Tibial nerve (tissue), 4 donors: ENCODE measurements around the gene CLASP2. TPM values are rescaled to one million over a fixed set of nuclear protein-coding genes. Genes with fewer than 3 reads are reported as not detected.

Source experiments
- DNase-seq, 2 donors: peaks; one replicate each; pipeline ENCODE4 v3.0.0-alpha.2; 2019; ENCODE audit warnings: low spot score in 2 of 2
- H3K27ac ChIP-seq, 4 donors: fragments of 200-600 bp; sonication (generic) in 3 of 4; one replicate each; pipeline ENCODE4 v1.5.1; 2017 to 2019; ENCODE audit warnings: mild to moderate bottlenecking in 1 of 4
- H3K27me3 ChIP-seq, 2 donors: fragments of 200-600 bp; sonication (generic) in 1 of 2; one replicate each; pipeline versions ENCODE4 v1.5.1 to v1.6.0; 2017 to 2019
- H3K36me3 ChIP-seq, 3 donors: fragments of 200-600 bp; sonication (generic); one replicate each; pipeline ENCODE4 v1.5.1; 2018 to 2019
- H3K4me1 ChIP-seq, 4 donors: fragments of 200-600 bp; sonication (generic) in 3 of 4; one replicate each; pipeline ENCODE4 v1.5.1; 2017 to 2019
- H3K4me3 ChIP-seq, 4 donors: fragments of 200-600 bp; sonication (generic) in 3 of 4; one replicate each; pipeline ENCODE4 v1.5.1; 2017 to 2019; ENCODE audit warnings: mild to moderate bottlenecking in 1 of 4, moderate library complexity in 1 of 4
- H3K9me3 ChIP-seq, 4 donors: fragments of 200-600 bp; sonication (generic) in 3 of 4; one replicate each; pipeline ENCODE4 v1.5.1; 2017 to 2019
- EP300 ChIP-seq, 2 donors: sonication (generic); formaldehyde crosslinking; IDR thresholded peaks; one replicate each; pipeline ENCODE4 v1.6.1; 2017; ENCODE audit warnings: antibody characterized with exemption in 2 of 2, mild to moderate bottlenecking in 1 of 2
- POLR2A ChIP-seq, 2 donors: fragments of 450-650 bp; IDR thresholded peaks; one replicate each; pipeline ENCODE4 v1.6.1; 2017; ENCODE audit warnings: antibody characterized with exemption in 2 of 2, mild to moderate bottlenecking in 2 of 2, moderate library complexity in 2 of 2
- WGBS, 2 donors: methylation state at CpG; one replicate each; pipeline ENCODE4 v1.1.5; 2018; 5-methylcytosine and 5-hydroxymethylcytosine counted together
- total RNA-seq, 4 donors: library from RNA; depleted of rRNA; stranded (reverse); fragments of >200 nt; gene quantifications; one replicate each; pipeline ENCODE4 v1.1.0, GENCODE V29; 2016
- TF ChIP-seq, protein P1 (sequence below), 5 experiments: fragments of 200-600 bp in 3 of 5; fragments of 450-650 bp in 2 of 5; sonication (generic) in 3 of 5; IDR thresholded peaks; one replicate each; pipeline ENCODE4 v1.5.1; 2016 to 2019; ENCODE audit warnings: antibody characterized with exemption in 5 of 5, mild to moderate bottlenecking in 3 of 5, moderate library complexity in 2 of 5

Gene CLASP2
- total RNA-seq, 4 donors from 2014 or later, result 95.1 to 161 (median 106) TPM

DNA sequence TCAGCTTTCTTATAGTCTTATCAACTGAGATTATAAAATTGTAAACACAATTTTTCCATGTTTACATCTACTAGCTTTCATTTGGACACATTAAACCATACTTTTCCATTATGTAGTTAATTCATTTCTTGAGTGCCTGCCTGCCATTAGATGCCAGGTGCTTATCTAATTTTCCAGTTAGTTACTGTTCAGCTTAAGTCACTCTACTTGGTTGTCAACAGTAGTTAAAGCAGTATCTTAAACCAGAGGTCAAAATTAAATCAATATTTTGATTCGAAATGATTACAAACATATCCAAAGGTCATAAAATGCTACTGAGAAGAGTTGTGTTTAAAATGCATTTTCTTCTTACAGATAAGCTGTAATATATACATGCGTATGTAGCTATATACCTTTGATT lies 221.6 kb downstream of the CLASP2 start:
- TF ChIP-seq EP300 (IDR thresholded peaks at IDR 0.05) (no peak), POLR2A (IDR thresholded peaks at IDR 0.05) (no peak)
- TF ChIP-seq, protein P1, sequence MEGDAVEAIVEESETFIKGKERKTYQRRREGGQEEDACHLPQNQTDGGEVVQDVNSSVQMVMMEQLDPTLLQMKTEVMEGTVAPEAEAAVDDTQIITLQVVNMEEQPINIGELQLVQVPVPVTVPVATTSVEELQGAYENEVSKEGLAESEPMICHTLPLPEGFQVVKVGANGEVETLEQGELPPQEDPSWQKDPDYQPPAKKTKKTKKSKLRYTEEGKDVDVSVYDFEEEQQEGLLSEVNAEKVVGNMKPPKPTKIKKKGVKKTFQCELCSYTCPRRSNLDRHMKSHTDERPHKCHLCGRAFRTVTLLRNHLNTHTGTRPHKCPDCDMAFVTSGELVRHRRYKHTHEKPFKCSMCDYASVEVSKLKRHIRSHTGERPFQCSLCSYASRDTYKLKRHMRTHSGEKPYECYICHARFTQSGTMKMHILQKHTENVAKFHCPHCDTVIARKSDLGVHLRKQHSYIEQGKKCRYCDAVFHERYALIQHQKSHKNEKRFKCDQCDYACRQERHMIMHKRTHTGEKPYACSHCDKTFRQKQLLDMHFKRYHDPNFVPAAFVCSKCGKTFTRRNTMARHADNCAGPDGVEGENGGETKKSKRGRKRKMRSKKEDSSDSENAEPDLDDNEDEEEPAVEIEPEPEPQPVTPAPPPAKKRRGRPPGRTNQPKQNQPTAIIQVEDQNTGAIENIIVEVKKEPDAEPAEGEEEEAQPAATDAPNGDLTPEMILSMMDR (IDR thresholded peaks at IDR 0.05), result no peak
- H3K4me3 ChIP-seq, result no peak overlapping the region
- no peaks in the 10 kb centered on the region for H3K9me3 ChIP-seq
- WGBS, 2 donors, result 71 to 91% methylated on average over 2 of the region's 2 CpGs
- H3K4me1 ChIP-seq, result no peaks in the 10 kb centered on the region
- peaks cover 2 to 37% (median 4%) of the 10 kb centered on the region in 3 donors for H3K36me3 ChIP-seq
- H3K27ac ChIP-seq, result no peak overlapping the region
- no peak for DNase-seq
- no peaks in the 10 kb centered on the region for H3K27me3 ChIP-seq

DNA sequence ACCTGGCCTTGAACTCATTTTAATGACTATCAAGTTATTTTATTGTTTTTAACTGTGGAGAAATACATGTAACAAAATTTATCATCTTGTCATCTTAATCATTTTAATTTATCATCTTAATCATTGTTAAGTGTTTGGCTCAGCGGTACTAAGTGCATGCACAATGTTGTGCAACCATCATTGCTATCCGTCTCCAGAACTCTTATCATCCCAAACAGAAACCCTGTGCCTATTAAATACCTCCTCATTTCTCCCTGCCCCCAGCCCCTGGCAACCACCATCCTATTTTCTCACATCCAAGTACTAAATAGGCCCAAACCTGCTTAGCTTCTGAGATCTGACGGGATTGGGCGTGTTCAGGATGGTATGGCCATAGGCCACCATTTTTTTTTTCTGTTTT lies 226.3 kb downstream of the CLASP2 start:
- H3K27ac ChIP-seq, result no peak overlapping the region
- H3K4me3 ChIP-seq, result no peak overlapping the region
- no peaks in the 10 kb centered on the region for H3K36me3 ChIP-seq
- H3K27me3 ChIP-seq, result no peaks in the 10 kb centered on the region
- H3K9me3 ChIP-seq, result no peaks in the 10 kb centered on the region
- WGBS, 2 donors, result 84 to 98% methylated on average over 4 of the region's 4 CpGs
- no peak for DNase-seq
- H3K4me1 ChIP-seq, result no peaks in the 10 kb centered on the region
- TF ChIP-seq, protein P1 (IDR thresholded peaks at IDR 0.05), result no peak
- TF ChIP-seq EP300 (IDR thresholded peaks at IDR 0.05) (no peak), POLR2A (IDR thresholded peaks at IDR 0.05) (no peak)

- H3K27ac ChIP-seq, result no peak overlapping the region
- no peak for DNase-seq
- no peaks in the 10 kb centered on the region for H3K36me3 ChIP-seq
- H3K4me1 ChIP-seq, result no peaks in the 10 kb centered on the region
- H3K4me3 ChIP-seq, result no peak overlapping the region
- no peaks in the 10 kb centered on the region for H3K9me3 ChIP-seq
- TF ChIP-seq, protein P1 (IDR thresholded peaks at IDR 0.05), result no peak
- TF ChIP-seq EP300 (IDR thresholded peaks at IDR 0.05) (no peak), POLR2A (IDR thresholded peaks at IDR 0.05) (no peak)
- no peaks in the 10 kb centered on the region for H3K27me3 ChIP-seq
Observed at GRCh38 chr3:33490641-33491241, 227.3 kb downstream of the CLASP2 start.

DNA sequence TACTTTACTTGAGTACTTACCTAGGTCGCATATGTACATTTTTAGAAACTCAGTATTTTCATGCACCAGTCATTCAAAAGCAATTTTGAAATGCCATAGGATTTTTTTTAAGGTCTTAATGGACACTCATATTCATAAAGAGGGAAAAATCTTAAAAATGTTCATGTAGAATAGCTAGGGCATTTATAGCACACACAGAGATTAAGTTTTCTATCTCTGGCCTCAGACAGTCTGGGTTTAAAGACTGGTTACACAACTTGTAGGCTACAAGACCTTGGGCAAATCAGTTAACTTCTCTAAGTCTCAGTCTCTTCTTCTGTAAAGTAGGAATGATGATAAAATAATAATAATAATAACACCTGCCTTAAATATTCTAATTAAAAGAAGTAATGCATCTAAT lies 229.4 kb downstream of the CLASP2 start:
- H3K27me3 ChIP-seq, result no peaks in the 10 kb centered on the region
- no peak overlapping the region for H3K27ac ChIP-seq
- H3K4me3 ChIP-seq, result no peak overlapping the region
- H3K36me3 ChIP-seq, result peaks cover 0 to 3% (median 0%) of the 10 kb centered on the region in 3 donors
- no peaks in the 10 kb centered on the region for H3K4me1 ChIP-seq
- TF ChIP-seq EP300 (IDR thresholded peaks at IDR 0.05) (no peak), POLR2A (IDR thresholded peaks at IDR 0.05) (no peak)
- TF ChIP-seq, protein P1 (IDR thresholded peaks at IDR 0.05), result no peak
- DNase-seq, result no peak
- 84 to 90% methylated on average over 1 of the region's 1 CpG for WGBS, 2 donors
- H3K9me3 ChIP-seq, result no peaks in the 10 kb centered on the region

GRCh38 chr3:33488246-33488645 lies 229.8 kb downstream of the CLASP2 start:
- Histone ChIP-seq H3K4me3 (no peak overlapping the region), H3K4me1 (peaks cover 0 to under 1% (median 0%) of the 10 kb centered on the region in 4 donors), H3K9me3 (no peaks in the 10 kb centered on the region), H3K27ac (no peak overlapping the region), H3K27me3 (no peaks in the 10 kb centered on the region), H3K36me3 (peaks cover 0 to 3% (median 0%) of the 10 kb centered on the region in 3 donors)
- DNase-seq, result no peak
- WGBS, 2 donors, result 78 to 86% methylated on average over 2 of the region's 2 CpGs
- TF ChIP-seq, protein P1 (IDR thresholded peaks at IDR 0.05), result no peak
- TF ChIP-seq POLR2A (IDR thresholded peaks at IDR 0.05), result no peak
- TF ChIP-seq EP300 (IDR thresholded peaks at IDR 0.05), result no peak
